Measurements from ENCODE around the gene MTAP. TPM values are rescaled to one million over a fixed set of nuclear protein-coding genes. Genes with fewer than 3 reads are reported as not detected.

MTAP gene
- total and polyA plus RNA-seq, 4 donors = 8.6 to 17.7 (median 12.6) TPM

DNA sequence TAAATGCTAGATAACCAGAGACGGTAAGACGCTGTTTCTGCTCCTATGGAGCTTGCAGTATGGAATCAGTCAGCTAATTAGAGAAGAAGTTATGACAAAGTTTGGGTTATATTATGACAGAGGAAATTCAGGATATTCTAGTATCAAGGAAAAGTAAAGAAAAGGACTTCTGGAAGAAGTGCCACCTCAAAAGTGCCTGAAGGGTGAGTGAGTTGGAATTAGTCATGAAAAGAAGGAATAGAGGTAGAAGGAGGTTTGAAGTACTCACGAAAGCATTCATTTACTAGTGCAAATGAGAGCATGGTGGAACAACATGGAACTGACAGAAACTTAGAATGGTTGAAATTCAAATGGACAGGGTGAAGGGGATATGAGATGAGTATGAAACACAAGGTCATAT lies 40.4 kb upstream of the MTAP start:
- no peaks in the 10 kb centered on the region for H3K4me1 ChIP-seq (ENCODE audit: control insufficient read depth in 4 of 4, insufficient read depth in 4 of 4, low read length in 3 of 4)
- H3K4me3 ChIP-seq (ENCODE audit: low read depth in 1 of 3, low read length in 3 of 3) = no peak overlapping the region
- H3K36me3 ChIP-seq (ENCODE audit: control insufficient read depth in 4 of 4, insufficient read depth in 3 of 4, low read depth in 1 of 4, low read length in 3 of 4) = no peaks in the 10 kb centered on the region
- DNase-seq (ENCODE audit: low spot score) = no peak
- no peak for TF ChIP-seq EGR1 (IDR thresholded peaks at IDR 0.05; ENCODE audit: low read depth in 2 of 2)
- TF ChIP-seq NR2F2 (IDR thresholded peaks at IDR 0.05) = no peak
- TF ChIP-seq, protein P1, sequence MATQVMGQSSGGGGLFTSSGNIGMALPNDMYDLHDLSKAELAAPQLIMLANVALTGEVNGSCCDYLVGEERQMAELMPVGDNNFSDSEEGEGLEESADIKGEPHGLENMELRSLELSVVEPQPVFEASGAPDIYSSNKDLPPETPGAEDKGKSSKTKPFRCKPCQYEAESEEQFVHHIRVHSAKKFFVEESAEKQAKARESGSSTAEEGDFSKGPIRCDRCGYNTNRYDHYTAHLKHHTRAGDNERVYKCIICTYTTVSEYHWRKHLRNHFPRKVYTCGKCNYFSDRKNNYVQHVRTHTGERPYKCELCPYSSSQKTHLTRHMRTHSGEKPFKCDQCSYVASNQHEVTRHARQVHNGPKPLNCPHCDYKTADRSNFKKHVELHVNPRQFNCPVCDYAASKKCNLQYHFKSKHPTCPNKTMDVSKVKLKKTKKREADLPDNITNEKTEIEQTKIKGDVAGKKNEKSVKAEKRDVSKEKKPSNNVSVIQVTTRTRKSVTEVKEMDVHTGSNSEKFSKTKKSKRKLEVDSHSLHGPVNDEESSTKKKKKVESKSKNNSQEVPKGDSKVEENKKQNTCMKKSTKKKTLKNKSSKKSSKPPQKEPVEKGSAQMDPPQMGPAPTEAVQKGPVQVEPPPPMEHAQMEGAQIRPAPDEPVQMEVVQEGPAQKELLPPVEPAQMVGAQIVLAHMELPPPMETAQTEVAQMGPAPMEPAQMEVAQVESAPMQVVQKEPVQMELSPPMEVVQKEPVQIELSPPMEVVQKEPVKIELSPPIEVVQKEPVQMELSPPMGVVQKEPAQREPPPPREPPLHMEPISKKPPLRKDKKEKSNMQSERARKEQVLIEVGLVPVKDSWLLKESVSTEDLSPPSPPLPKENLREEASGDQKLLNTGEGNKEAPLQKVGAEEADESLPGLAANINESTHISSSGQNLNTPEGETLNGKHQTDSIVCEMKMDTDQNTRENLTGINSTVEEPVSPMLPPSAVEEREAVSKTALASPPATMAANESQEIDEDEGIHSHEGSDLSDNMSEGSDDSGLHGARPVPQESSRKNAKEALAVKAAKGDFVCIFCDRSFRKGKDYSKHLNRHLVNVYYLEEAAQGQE (IDR thresholded peaks at IDR 0.05) = no peak
- TF ChIP-seq, protein P2, sequence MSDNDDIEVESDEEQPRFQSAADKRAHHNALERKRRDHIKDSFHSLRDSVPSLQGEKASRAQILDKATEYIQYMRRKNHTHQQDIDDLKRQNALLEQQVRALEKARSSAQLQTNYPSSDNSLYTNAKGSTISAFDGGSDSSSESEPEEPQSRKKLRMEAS (IDR thresholded peaks at IDR 0.05) = no peak
- no peak for TF ChIP-seq SP1 (IDR thresholded peaks at IDR 0.05)
- H3K27me3 ChIP-seq (ENCODE audit: control insufficient read depth in 4 of 4, insufficient read depth in 4 of 4, low read length in 3 of 4) = peaks cover 0 to 3% (median 0%) of the 10 kb centered on the region in 4 donors
- no peak overlapping the region for H3K27ac ChIP-seq (ENCODE audit: low read depth in 1 of 2, low read length in 2 of 2)
- H3K9me3 ChIP-seq (ENCODE audit: control insufficient read depth in 4 of 4, low read length in 3 of 4) = peaks cover 0 to 3% (median 0%) of the 10 kb centered on the region in 4 donors
- 76% methylated on average over 3 of the region's 3 CpGs for WGBS
- no peak overlapping the region for H3K9ac ChIP-seq (ENCODE audit: low read depth in 1 of 2, low read length in 2 of 2)

DNA sequence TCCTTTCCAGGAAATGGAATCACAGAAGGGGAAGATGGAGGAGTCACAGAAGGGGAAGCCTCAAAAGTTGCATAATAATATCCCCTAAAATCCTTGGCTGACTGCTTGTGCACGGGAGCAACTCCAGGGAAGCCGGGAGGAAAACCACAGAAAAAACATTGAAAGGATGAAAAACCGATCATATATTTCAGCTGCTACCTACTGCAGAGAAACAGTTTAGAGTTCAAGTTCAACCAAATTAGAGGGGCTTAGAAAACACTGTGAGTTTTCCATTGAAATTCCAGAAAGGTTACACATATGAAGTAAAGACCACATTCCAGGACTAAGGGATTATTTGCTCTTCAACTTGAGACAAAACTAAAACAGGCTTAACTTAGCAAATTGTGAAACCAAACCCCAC lies 37.6 kb upstream of the MTAP start:
- no peak for TF ChIP-seq YY1 (IDR thresholded peaks at IDR 0.05)
- TF ChIP-seq RAD21 (IDR thresholded peaks at IDR 0.05) = no peak
- TF ChIP-seq, protein P2 (IDR thresholded peaks at IDR 0.05) = no peak
- TF ChIP-seq NR2F2 (IDR thresholded peaks at IDR 0.05) = no peak
- no peak for TF ChIP-seq JUND (IDR thresholded peaks at IDR 0.05)
- TF ChIP-seq, protein P3, sequence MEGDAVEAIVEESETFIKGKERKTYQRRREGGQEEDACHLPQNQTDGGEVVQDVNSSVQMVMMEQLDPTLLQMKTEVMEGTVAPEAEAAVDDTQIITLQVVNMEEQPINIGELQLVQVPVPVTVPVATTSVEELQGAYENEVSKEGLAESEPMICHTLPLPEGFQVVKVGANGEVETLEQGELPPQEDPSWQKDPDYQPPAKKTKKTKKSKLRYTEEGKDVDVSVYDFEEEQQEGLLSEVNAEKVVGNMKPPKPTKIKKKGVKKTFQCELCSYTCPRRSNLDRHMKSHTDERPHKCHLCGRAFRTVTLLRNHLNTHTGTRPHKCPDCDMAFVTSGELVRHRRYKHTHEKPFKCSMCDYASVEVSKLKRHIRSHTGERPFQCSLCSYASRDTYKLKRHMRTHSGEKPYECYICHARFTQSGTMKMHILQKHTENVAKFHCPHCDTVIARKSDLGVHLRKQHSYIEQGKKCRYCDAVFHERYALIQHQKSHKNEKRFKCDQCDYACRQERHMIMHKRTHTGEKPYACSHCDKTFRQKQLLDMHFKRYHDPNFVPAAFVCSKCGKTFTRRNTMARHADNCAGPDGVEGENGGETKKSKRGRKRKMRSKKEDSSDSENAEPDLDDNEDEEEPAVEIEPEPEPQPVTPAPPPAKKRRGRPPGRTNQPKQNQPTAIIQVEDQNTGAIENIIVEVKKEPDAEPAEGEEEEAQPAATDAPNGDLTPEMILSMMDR (IDR thresholded peaks at IDR 0.05; ENCODE audit: low read depth, low read length, missing input control) = no peak
- no peak for TF ChIP-seq SP1 (IDR thresholded peaks at IDR 0.05)
- no peak for TF ChIP-seq GABPA (IDR thresholded peaks at IDR 0.05 in 1 of 2, conservative IDR thresholded peaks at IDR 0.05 in 1 of 2)
- TF ChIP-seq, protein P4, sequence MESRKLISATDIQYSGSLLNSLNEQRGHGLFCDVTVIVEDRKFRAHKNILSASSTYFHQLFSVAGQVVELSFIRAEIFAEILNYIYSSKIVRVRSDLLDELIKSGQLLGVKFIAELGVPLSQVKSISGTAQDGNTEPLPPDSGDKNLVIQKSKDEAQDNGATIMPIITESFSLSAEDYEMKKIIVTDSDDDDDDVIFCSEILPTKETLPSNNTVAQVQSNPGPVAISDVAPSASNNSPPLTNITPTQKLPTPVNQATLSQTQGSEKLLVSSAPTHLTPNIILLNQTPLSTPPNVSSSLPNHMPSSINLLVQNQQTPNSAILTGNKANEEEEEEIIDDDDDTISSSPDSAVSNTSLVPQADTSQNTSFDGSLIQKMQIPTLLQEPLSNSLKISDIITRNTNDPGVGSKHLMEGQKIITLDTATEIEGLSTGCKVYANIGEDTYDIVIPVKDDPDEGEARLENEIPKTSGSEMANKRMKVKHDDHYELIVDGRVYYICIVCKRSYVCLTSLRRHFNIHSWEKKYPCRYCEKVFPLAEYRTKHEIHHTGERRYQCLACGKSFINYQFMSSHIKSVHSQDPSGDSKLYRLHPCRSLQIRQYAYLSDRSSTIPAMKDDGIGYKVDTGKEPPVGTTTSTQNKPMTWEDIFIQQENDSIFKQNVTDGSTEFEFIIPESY (IDR thresholded peaks at IDR 0.05) = no peak
- no peak for TF ChIP-seq FOXA2 (IDR thresholded peaks at IDR 0.05)
- no peak for TF ChIP-seq HNF4A (conservative IDR thresholded peaks at IDR 0.05)
- TF ChIP-seq, protein P5, sequence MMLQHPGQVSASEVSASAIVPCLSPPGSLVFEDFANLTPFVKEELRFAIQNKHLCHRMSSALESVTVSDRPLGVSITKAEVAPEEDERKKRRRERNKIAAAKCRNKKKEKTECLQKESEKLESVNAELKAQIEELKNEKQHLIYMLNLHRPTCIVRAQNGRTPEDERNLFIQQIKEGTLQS (IDR thresholded peaks at IDR 0.05) = no peak
- TF ChIP-seq HNF4G (IDR thresholded peaks at IDR 0.05) = no peak
- no peak for TF ChIP-seq TAF1 (conservative IDR thresholded peaks at IDR 0.05)
- TF ChIP-seq, protein P1 (IDR thresholded peaks at IDR 0.05) = no peak
- H3K27ac ChIP-seq (ENCODE audit: low read depth in 1 of 2, low read length in 2 of 2) = no peak overlapping the region
- H3K27me3 ChIP-seq (ENCODE audit: control insufficient read depth in 4 of 4, insufficient read depth in 4 of 4, low read length in 3 of 4) = no peaks in the 10 kb centered on the region
- no peak overlapping the region for H3K9ac ChIP-seq (ENCODE audit: low read depth in 1 of 2, low read length in 2 of 2)
- 63% methylated on average over 3 of the region's 3 CpGs for WGBS
- no peaks in the 10 kb centered on the region for H3K4me1 ChIP-seq (ENCODE audit: control insufficient read depth in 4 of 4, insufficient read depth in 4 of 4, low read length in 3 of 4)
- no peaks in the 10 kb centered on the region for H3K36me3 ChIP-seq (ENCODE audit: control insufficient read depth in 4 of 4, insufficient read depth in 3 of 4, low read depth in 1 of 4, low read length in 3 of 4)
- H3K4me3 ChIP-seq (ENCODE audit: low read depth in 1 of 3, low read length in 3 of 3) = no peak overlapping the region
- peaks cover 0 to 3% (median 0%) of the 10 kb centered on the region in 4 donors for H3K9me3 ChIP-seq (ENCODE audit: control insufficient read depth in 4 of 4, low read length in 3 of 4)
- DNase-seq (ENCODE audit: low spot score) = no peak
